Measurements from ENCODE around the gene SYPL1.
A peak's percentile ranks its signal among the peaks of the same experiment; 100 is the strongest.

- TF ChIP-seq, protein P1, sequence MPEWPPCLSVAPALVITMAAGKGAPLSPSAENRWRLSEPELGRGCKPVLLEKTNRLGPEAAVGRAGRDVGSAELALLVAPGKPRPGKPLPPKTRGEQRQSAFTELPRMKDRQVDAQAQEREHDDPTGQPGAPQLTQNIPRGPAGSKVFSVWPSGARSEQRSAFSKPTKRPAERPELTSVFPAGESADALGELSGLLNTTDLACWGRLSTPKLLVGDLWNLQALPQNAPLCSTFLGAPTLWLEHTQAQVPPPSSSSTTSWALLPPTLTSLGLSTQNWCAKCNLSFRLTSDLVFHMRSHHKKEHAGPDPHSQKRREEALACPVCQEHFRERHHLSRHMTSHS (tag by site-specific recombination; IDR thresholded peaks at IDR 0.05): no peak
- TF ChIP-seq, protein P2, sequence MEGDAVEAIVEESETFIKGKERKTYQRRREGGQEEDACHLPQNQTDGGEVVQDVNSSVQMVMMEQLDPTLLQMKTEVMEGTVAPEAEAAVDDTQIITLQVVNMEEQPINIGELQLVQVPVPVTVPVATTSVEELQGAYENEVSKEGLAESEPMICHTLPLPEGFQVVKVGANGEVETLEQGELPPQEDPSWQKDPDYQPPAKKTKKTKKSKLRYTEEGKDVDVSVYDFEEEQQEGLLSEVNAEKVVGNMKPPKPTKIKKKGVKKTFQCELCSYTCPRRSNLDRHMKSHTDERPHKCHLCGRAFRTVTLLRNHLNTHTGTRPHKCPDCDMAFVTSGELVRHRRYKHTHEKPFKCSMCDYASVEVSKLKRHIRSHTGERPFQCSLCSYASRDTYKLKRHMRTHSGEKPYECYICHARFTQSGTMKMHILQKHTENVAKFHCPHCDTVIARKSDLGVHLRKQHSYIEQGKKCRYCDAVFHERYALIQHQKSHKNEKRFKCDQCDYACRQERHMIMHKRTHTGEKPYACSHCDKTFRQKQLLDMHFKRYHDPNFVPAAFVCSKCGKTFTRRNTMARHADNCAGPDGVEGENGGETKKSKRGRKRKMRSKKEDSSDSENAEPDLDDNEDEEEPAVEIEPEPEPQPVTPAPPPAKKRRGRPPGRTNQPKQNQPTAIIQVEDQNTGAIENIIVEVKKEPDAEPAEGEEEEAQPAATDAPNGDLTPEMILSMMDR (tag by site-specific recombination; IDR thresholded peaks at IDR 0.05): peak; percentile 77
- TF ChIP-seq, protein P3, sequence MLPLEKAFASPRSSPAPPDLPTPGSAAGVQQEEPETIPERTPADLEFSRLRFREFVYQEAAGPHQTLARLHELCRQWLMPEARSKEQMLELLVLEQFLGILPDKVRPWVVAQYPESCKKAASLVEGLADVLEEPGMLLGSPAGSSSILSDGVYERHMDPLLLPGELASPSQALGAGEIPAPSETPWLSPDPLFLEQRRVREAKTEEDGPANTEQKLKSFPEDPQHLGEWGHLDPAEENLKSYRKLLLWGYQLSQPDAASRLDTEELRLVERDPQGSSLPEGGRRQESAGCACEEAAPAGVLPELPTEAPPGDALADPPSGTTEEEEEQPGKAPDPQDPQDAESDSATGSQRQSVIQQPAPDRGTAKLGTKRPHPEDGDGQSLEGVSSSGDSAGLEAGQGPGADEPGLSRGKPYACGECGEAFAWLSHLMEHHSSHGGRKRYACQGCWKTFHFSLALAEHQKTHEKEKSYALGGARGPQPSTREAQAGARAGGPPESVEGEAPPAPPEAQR (tag by site-specific recombination; IDR thresholded peaks at IDR 0.05): no peak
- TF ChIP-seq, protein P4, sequence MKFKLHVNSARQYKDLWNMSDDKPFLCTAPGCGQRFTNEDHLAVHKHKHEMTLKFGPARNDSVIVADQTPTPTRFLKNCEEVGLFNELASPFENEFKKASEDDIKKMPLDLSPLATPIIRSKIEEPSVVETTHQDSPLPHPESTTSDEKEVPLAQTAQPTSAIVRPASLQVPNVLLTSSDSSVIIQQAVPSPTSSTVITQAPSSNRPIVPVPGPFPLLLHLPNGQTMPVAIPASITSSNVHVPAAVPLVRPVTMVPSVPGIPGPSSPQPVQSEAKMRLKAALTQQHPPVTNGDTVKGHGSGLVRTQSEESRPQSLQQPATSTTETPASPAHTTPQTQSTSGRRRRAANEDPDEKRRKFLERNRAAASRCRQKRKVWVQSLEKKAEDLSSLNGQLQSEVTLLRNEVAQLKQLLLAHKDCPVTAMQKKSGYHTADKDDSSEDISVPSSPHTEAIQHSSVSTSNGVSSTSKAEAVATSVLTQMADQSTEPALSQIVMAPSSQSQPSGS (tag by site-specific recombination; IDR thresholded peaks at IDR 0.05; ENCODE audit: low read depth): no peak
- TF ChIP-seq MZF1 (tag by site-specific recombination; IDR thresholded peaks at IDR 0.05; ENCODE audit: borderline replicate concordance): no peak
- TF ChIP-seq, protein P5, sequence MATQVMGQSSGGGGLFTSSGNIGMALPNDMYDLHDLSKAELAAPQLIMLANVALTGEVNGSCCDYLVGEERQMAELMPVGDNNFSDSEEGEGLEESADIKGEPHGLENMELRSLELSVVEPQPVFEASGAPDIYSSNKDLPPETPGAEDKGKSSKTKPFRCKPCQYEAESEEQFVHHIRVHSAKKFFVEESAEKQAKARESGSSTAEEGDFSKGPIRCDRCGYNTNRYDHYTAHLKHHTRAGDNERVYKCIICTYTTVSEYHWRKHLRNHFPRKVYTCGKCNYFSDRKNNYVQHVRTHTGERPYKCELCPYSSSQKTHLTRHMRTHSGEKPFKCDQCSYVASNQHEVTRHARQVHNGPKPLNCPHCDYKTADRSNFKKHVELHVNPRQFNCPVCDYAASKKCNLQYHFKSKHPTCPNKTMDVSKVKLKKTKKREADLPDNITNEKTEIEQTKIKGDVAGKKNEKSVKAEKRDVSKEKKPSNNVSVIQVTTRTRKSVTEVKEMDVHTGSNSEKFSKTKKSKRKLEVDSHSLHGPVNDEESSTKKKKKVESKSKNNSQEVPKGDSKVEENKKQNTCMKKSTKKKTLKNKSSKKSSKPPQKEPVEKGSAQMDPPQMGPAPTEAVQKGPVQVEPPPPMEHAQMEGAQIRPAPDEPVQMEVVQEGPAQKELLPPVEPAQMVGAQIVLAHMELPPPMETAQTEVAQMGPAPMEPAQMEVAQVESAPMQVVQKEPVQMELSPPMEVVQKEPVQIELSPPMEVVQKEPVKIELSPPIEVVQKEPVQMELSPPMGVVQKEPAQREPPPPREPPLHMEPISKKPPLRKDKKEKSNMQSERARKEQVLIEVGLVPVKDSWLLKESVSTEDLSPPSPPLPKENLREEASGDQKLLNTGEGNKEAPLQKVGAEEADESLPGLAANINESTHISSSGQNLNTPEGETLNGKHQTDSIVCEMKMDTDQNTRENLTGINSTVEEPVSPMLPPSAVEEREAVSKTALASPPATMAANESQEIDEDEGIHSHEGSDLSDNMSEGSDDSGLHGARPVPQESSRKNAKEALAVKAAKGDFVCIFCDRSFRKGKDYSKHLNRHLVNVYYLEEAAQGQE (tag by site-specific recombination; IDR thresholded peaks at IDR 0.05): no peak
- TF ChIP-seq HOXD13 (CRISPR knock-in tag; IDR thresholded peaks at IDR 0.05; ENCODE audit: borderline replicate concordance): no peak
- no peak for TF ChIP-seq ZNF24 (tag by site-specific recombination; IDR thresholded peaks at IDR 0.05)
- no peak for TF ChIP-seq YY2 (tag by site-specific recombination; IDR thresholded peaks at IDR 0.05)
- TF ChIP-seq EGR2 (tag by site-specific recombination; IDR thresholded peaks at IDR 0.05; ENCODE audit: low read depth): no peak
Observed at GRCh38 chr7:106056513-106057203, 55.5 kb downstream of the SYPL1 start.

Data from HEK293 (cell line).